Glutamatergic neuron (in vitro differentiated cells): ENCODE measurements around the gene CCDC91. TPM values are rescaled to one million over a fixed set of nuclear protein-coding genes. Genes with fewer than 3 reads are reported as not detected.

ENCODE experiments used
- DNase-seq: peaks from one replicate; pipeline ENCODE4 v3.0.0; 2022
- H3K27ac Mint-ChIP-seq: one replicate; pipeline ENCODE4 v1.8.0; 2020; ENCODE audit warnings: mild to moderate bottlenecking, mixed read lengths, inconsistent platforms; ENCODE audit not compliant: unreplicated experiment
- H3K27me3 Mint-ChIP-seq: one replicate; pipeline ENCODE4 v1.8.0; 2020; ENCODE audit warnings: mild to moderate bottlenecking, moderate library complexity, mixed read lengths, inconsistent platforms; ENCODE audit not compliant: unreplicated experiment
- H3K36me3 Mint-ChIP-seq: one replicate; pipeline ENCODE4 v1.8.0; 2020; ENCODE audit warnings: mild to moderate bottlenecking, mixed read lengths, inconsistent platforms; ENCODE audit not compliant: unreplicated experiment
- H3K4me1 Mint-ChIP-seq: one replicate; pipeline ENCODE4 v1.8.0; 2020; ENCODE audit warnings: mild to moderate bottlenecking, low read depth, mixed read lengths, inconsistent platforms; ENCODE audit not compliant: unreplicated experiment
- H3K4me3 Mint-ChIP-seq: one replicate; pipeline ENCODE4 v1.8.0; 2020; ENCODE audit warnings: mild to moderate bottlenecking, mixed read lengths, inconsistent platforms; ENCODE audit not compliant: unreplicated experiment
- H3K9me3 Mint-ChIP-seq: one replicate; pipeline ENCODE4 v1.8.0; 2020; ENCODE audit warnings: mild to moderate bottlenecking, moderate library complexity, mixed read lengths, inconsistent platforms; ENCODE audit not compliant: unreplicated experiment
- CTCF ChIP-seq: fragments of 200-600 bp; sonication (generic); IDR thresholded peaks from one replicate; pipeline ENCODE4 v1.5.0; 2021; ENCODE audit not compliant: partially characterized antibody, unreplicated experiment
- total RNA-seq: library from RNA; stranded (reverse); fragmentation: NEBNext Ultra II Directional; extraction: Animal tissue kit (Norgen Biotek cat#: 25700); gene quantifications from one replicate; pipeline ENCODE4 v1.2.1, GENCODE V29; 2021; ENCODE audit not compliant: unreplicated experiment

Gene CCDC91
- total RNA-seq, 1 donor from 2014 or later, result 37.3 TPM

- Mint-ChIP-seq H3K9me3 (peaks cover 6% of the 10 kb centered on the region), H3K36me3 (peaks cover 36% of the 10 kb centered on the region)
- no peak for TF ChIP-seq CTCF
Measured at GRCh38 chr12:28202374-28203130, 12.3 kb downstream of the CCDC91 start.

GRCh38 chr12:28209782-28210181 lies 19.5 kb downstream of the CCDC91 start:
- no peak for DNase-seq
- peaks cover 2% of the 10 kb centered on the region for H3K27me3 Mint-ChIP-seq
- H3K4me3 Mint-ChIP-seq, result no peak overlapping the region
- H3K4me1 Mint-ChIP-seq, result no peaks in the 10 kb centered on the region
- H3K9me3 Mint-ChIP-seq, result peaks cover 6% of the 10 kb centered on the region
- TF ChIP-seq CTCF, result no peak
- H3K27ac Mint-ChIP-seq, result no peak overlapping the region
- peaks cover 37% of the 10 kb centered on the region for H3K36me3 Mint-ChIP-seq

More at GRCh38 chr12:28202374-28203130, 12.3 kb downstream of the CCDC91 start:
- no peak for DNase-seq
- no peak overlapping the region for H3K4me3 Mint-ChIP-seq
- H3K27ac Mint-ChIP-seq, result no peak overlapping the region
- H3K27me3 Mint-ChIP-seq, result no peaks in the 10 kb centered on the region
- H3K4me1 Mint-ChIP-seq, result no peaks in the 10 kb centered on the region

- TF ChIP-seq CTCF, result no peak
- Mint-ChIP-seq H3K27ac (no peak overlapping the region), H3K4me3 (no peak overlapping the region), H3K27me3 (peaks cover 2% of the 10 kb centered on the region), H3K4me1 (no peaks in the 10 kb centered on the region), H3K9me3 (peaks cover 4% of the 10 kb centered on the region), H3K36me3 (peaks cover 26% of the 10 kb centered on the region)
- no peak for DNase-seq
Measured at GRCh38 chr12:28212182-28212581, 21.9 kb downstream of the CCDC91 start.

GRCh38 chr12:28215021-28215420 lies 24.8 kb downstream of the CCDC91 start:
- no peak for DNase-seq
- Mint-ChIP-seq H3K27me3 (peaks cover 2% of the 10 kb centered on the region), H3K9me3 (peaks cover 3% of the 10 kb centered on the region), H3K4me3 (no peak overlapping the region), H3K36me3 (peaks cover 20% of the 10 kb centered on the region), H3K4me1 (no peaks in the 10 kb centered on the region), H3K27ac (no peak overlapping the region)
- no peak for TF ChIP-seq CTCF

- Mint-ChIP-seq H3K27me3 (no peaks in the 10 kb centered on the region), H3K27ac (no peak overlapping the region), H3K9me3 (peaks cover 3% of the 10 kb centered on the region), H3K4me3 (no peak overlapping the region), H3K4me1 (no peaks in the 10 kb centered on the region), H3K36me3 (peaks cover 15% of the 10 kb centered on the region)
- DNase-seq, result no peak
- no peak for TF ChIP-seq CTCF
Measured at GRCh38 chr12:28216016-28216415, 25.8 kb downstream of the CCDC91 start.
